ENCODE measurements around the gene DCST2. TPM values are rescaled to one million over a fixed set of nuclear protein-coding genes. Genes with fewer than 3 reads are reported as not detected.

Gene DCST2
- total and polyA plus RNA-seq, 5 experiments from 2014 or later = 0.83 to 1.1 TPM; not detected in 3

GRCh38 chr1:155053531-155054105 is 20.0 kb upstream of the DCST2 start:
- Mint-ChIP-seq H3K36me3 (peaks cover 0 to 6% (median 4%) of the 10 kb centered on the region in 3 donors), H3K27me3 (no peaks in the 10 kb centered on the region), H3K4me1 (peaks cover 9 to 27% (median 22%) of the 10 kb centered on the region in 4 donors), H3K27ac (peak overlapping the region in 2 of 10 donors; percentile 43 to 48), H3K9me3 (no peaks in the 10 kb centered on the region), H3K4me3 (peak overlapping the region; percentile 7 to 84 (median 45))
- POLR2A ChIA-PET = interaction anchor here (2.4 kb wide), 1 partner anchor 31 kb away, joined by 7 read pairs; no protein-coding TSS in a partner anchor
- DNase-seq (no peak), ATAC-seq (no peak)

GRCh38 chr1:155052439-155053395 is 19.1 kb upstream of the DCST2 start:
- ATAC-seq = peak in 1 of 2 donors; percentile 32
- peak in 4 of 10 donors; percentile 11 to 22 (median 18) for DNase-seq
- H3K36me3 Mint-ChIP-seq = peaks cover 0 to 4% (median 4%) of the 10 kb centered on the region in 3 donors
- H3K27me3 Mint-ChIP-seq = no peaks in the 10 kb centered on the region
- POLR2A ChIA-PET = interaction anchor here (0.8 to 2.7 kb wide), 5 partner anchors 8 to 98 kb away, joined by 3 to 15 read pairs (median 5); partner anchors contain the start of gene EFNA4
- H3K4me3 Mint-ChIP-seq = peak overlapping the region; percentile 71 to 86 (median 83)
- H3K4me1 Mint-ChIP-seq = peaks cover 9 to 27% (median 22%) of the 10 kb centered on the region in 4 donors
- H3K9me3 Mint-ChIP-seq = no peaks in the 10 kb centered on the region
- H3K27ac Mint-ChIP-seq = peak overlapping the region in 7 of 10 donors; percentile 43 to 81 (median 52)

GRCh38 chr1:155051777-155052398 is 18.3 kb upstream of the DCST2 start:
- POLR2A ChIA-PET = interaction anchor here (0.5 to 2.7 kb wide), 10 partner anchors 9 to 113 kb away, joined by 3 to 15 read pairs (median 5); partner anchors contain the start of genes EFNA3, EFNA4, PBXIP1 and PYGO2
- peaks cover 0 to 2% (median 0%) of the 10 kb centered on the region in 5 donors for H3K27me3 Mint-ChIP-seq
- DNase-seq (peak in 6 of 10 donors; percentile 13 to 45 (median 32)), ATAC-seq (peak; percentile 41 to 47)
- no peaks in the 10 kb centered on the region for H3K9me3 Mint-ChIP-seq
- H3K27ac Mint-ChIP-seq = peak overlapping the region in 9 of 10 donors; percentile 9 to 81 (median 48)
- H3K4me3 Mint-ChIP-seq = peak overlapping the region; percentile 71 to 86 (median 83)
- H3K4me1 Mint-ChIP-seq = peaks cover 9 to 27% (median 22%) of the 10 kb centered on the region in 4 donors
- H3K36me3 Mint-ChIP-seq = peaks cover 0 to 4% (median 4%) of the 10 kb centered on the region in 3 donors

GRCh38 chr1:155051342-155051776 is 17.8 kb upstream of the DCST2 start:
- POLR2A ChIA-PET = interaction anchor here (0.5 to 2.7 kb wide), 13 partner anchors 10 to 113 kb away, joined by 3 to 15 read pairs (median 5); partner anchors contain the start of genes EFNA3, EFNA4, PBXIP1 and PYGO2
- H3K4me1 Mint-ChIP-seq = peaks cover 9 to 27% (median 22%) of the 10 kb centered on the region in 4 donors

GRCh38 chr1:155050560-155051341 is 17.2 kb upstream of the DCST2 start, which contains the start of gene ADAM15:
ADAM15 (plus strand) TSS chr1:155051316; CDS start chr1:155051387, 71 bp downstream.
- peak; percentile 79 to 85 for ATAC-seq
- Mint-ChIP-seq H3K9me3 (no peaks in the 10 kb centered on the region), H3K4me1 (peaks cover 9 to 27% (median 22%) of the 10 kb centered on the region in 4 donors)

More at GRCh38 chr1:155051342-155051776, 17.8 kb upstream of the DCST2 start:
- H3K4me3 Mint-ChIP-seq = peak overlapping the region; percentile 71 to 86 (median 83)
- ATAC-seq (peak in 1 of 2 donors; percentile 4), DNase-seq (no peak)
- H3K27me3 Mint-ChIP-seq = peaks cover 0 to 2% (median 0%) of the 10 kb centered on the region in 5 donors
- peaks cover 0 to 4% (median 4%) of the 10 kb centered on the region in 3 donors for H3K36me3 Mint-ChIP-seq
- no peaks in the 10 kb centered on the region for H3K9me3 Mint-ChIP-seq
- peak overlapping the region in 1 of 10 donors; percentile 9 for H3K27ac Mint-ChIP-seq

GRCh38 chr1:155049651-155050559 is 16.3 kb upstream of the DCST2 start:
- Mint-ChIP-seq H3K4me1 (peaks cover 11 to 30% (median 24%) of the 10 kb centered on the region in 4 donors), H3K27me3 (peaks cover 0 to 2% (median 0%) of the 10 kb centered on the region in 5 donors), H3K27ac (peak overlapping the region in 6 of 10 donors; percentile 9 to 86 (median 37)), H3K4me3 (peak overlapping the region; percentile 79 to 91 (median 86)), H3K9me3 (no peaks in the 10 kb centered on the region), H3K36me3 (no peaks in the 10 kb centered on the region)
- ATAC-seq (no peak), DNase-seq (no peak)
- POLR2A ChIA-PET = interaction anchor here (1.3 to 2.7 kb wide), 3 partner anchors 11 to 35 kb away, joined by 5 to 15 read pairs (median 11); no protein-coding TSS in a partner anchor

More at GRCh38 chr1:155050560-155051341, 17.2 kb upstream of the DCST2 start, which contains the start of gene ADAM15:
- no peaks in the 10 kb centered on the region for H3K36me3 Mint-ChIP-seq
- POLR2A ChIA-PET = interaction anchor here (0.5 to 2.7 kb wide), 12 partner anchors 10 to 114 kb away, joined by 3 to 15 read pairs (median 5); partner anchors contain the start of genes EFNA3, PBXIP1 and PYGO2
- H3K27me3 Mint-ChIP-seq = peaks cover 0 to 2% (median 0%) of the 10 kb centered on the region in 5 donors
- peak within 1 kb of the TSS; percentile 79 to 91 (median 86) for H3K4me3 Mint-ChIP-seq
- peak within 1 kb of the TSS; percentile 23 to 86 (median 64) for H3K27ac Mint-ChIP-seq
- DNase-seq = peak; percentile 58 to 83 (median 72)

DNA sequence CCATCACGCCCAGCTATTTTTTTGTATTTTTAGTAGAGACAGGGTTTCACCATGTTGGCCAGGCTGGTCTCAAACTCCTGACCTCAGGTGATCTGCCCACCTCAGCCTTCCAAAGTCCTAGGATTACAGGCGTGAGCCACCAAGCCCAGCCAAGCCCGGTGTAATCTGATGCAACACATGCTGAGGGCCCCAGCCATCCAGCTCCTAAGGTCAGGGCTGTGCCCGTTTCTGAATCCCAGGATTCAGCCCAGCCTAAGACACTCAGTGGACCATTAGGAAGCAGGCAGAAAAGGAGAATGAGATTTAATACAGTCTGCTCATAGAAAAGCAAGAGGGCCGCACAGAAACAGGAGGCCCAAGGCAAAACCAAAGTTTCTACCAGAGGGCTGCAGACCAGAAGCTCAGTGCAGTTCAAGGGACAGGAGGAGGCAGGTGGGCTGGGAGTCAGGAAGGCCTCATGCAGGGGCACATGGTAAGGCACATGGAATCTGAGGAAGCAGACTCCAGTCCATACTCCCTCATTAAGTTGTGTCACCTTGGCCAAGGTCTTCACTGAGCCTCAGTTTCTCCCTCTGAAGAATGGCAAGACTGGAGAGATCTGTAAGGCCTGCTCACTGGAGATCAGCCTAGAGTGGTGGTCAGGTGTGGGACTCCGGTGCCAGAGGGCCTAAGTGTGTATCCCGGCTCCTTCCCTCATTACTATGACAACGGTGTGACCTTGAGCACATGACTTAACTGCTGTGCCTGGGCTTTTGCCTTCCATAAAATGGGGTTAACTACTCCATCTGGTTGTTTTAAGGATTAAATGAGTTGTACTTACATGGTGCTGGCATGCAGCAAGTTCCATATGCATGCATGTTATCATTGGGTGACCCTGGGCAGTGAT is 15.1 kb upstream of the DCST2 start:
- no peak for DNase-seq
- Mint-ChIP-seq H3K9me3 (no peaks in the 10 kb centered on the region), H3K4me1 (peaks cover 15 to 36% (median 26%) of the 10 kb centered on the region in 4 donors), H3K27ac (no peak overlapping the region), H3K27me3 (peaks cover 0 to 2% (median under 1%) of the 10 kb centered on the region in 5 donors), H3K4me3 (peak overlapping the region in 4 of 10 donors; percentile 14 to 87 (median 66)), H3K36me3 (no peaks in the 10 kb centered on the region)
- no peak for ATAC-seq
- POLR2A ChIA-PET = interaction anchor here (1.3 to 1.4 kb wide), 2 partner anchors 13 to 15 kb away, joined by 3 read pairs; no protein-coding TSS in a partner anchor

DNA sequence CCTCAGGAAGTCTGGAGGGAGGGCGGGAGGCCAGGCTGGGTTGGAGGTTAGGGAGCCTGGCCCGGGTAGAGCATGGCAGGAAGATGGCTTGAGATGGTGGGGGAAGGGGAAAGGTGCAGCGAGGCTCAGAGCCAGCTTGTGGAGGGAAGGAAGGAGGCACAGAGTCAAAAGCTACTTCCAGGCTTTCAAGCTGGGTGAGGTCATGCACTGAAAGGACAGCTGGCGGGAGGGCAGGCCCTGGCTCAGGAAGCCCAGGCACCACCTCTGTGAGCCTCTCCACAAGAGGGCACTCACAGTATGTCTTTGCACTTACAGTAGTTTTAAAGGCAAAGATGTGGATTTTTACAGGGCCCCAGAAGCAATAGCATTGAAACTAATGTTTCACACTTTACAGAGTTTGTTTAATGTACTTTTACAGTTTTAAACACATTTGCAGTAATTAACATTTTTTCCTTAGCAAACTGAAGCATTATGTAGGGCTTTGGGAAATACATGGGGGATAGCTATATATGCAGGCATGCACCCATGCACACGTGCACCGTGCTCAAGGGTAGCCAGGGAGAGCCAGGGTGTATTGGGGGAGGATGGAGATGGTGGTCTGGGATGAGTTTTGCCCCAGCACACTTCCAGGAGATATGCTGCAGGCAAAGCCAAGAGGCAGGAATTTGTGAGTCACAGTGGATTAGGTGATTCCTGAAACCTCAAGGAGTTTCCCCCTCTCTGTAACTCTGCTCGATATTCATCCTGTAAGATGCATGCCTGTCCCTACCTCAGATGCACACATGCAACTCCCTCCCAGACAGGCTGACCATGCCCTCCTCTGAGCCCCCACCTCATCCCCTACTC is 11.5 kb upstream of the DCST2 start:
- H3K36me3 Mint-ChIP-seq = no peaks in the 10 kb centered on the region
- no peak overlapping the region for H3K4me3 Mint-ChIP-seq
- peak overlapping the region in 1 of 10 donors; percentile 17 for H3K27ac Mint-ChIP-seq
- no peaks in the 10 kb centered on the region for H3K9me3 Mint-ChIP-seq
- DNase-seq = peak in 9 of 10 donors; percentile 40 to 82 (median 59)
- peak; percentile 95 to 99 for ATAC-seq
- peaks cover 3 to 11% (median 7%) of the 10 kb centered on the region in 4 donors for H3K4me1 Mint-ChIP-seq
- POLR2A ChIA-PET = interaction anchor here (0.5 to 4.0 kb wide), 5 partner anchors 16 to 1316 kb away, joined by 3 to 22 read pairs (median 4); partner anchors contain the start of gene EFNA3
- H3K27me3 Mint-ChIP-seq = peaks cover 0 to 2% (median 2%) of the 10 kb centered on the region in 5 donors

Measured in naive thymus-derived CD8-positive, alpha-beta T cell (primary cell).